ENCODE measurements around the gene CRISPLD2. TPM values are rescaled to one million over a fixed set of nuclear protein-coding genes. Genes with fewer than 3 reads are reported as not detected.

Gene CRISPLD2
- total and polyA plus RNA-seq, 12 donors, result 7.9 to 48.1 (median 15.2) TPM

DNA sequence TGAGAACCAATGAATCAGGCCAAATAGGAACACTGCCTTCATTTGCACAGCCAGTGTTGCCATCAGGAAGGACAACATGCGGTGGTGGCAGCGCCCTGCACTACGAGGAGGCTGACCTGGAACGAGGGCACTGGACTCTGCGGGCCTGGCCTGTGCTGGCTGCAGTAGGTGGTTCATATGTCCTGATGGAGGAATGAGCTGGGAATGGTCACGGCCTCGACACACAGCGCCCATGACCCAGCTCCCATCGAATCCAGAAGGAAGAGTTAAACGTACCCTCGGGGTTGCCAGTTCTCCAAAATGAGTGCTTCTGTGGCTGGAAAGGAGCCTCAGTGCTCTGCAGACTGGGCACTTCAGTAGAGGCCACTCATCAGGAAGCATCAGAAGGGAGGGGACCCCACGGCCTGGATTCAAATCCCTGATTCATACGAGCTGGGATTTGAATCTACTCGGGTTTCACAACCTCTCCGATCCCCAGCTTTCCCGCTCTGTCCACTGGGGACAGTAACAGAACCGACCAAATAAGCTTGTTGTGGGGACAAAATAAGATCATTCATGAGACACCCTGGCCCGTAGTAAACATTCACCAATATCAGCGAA is 106.1 kb downstream of the CRISPLD2 start:
- H3K4me3 ChIP-seq, result no peak overlapping the region
- H3K36me3 ChIP-seq, result no peaks in the 10 kb centered on the region
- H3K9me3 ChIP-seq, result no peaks in the 10 kb centered on the region
- H3K27me3 ChIP-seq, result no peaks in the 10 kb centered on the region
- peak overlapping the region in 4 of 10 donors; percentile 36 to 81 (median 77) for H3K27ac ChIP-seq
- DNase-seq, result no peak
- H3K4me1 ChIP-seq, result peaks cover 10 to 73% (median 59%) of the 10 kb centered on the region in 9 donors
- ATAC-seq, result no peak
- intact Hi-C loops (cut with DNase I), result loop anchor here in 7 of 10 donors (1.0 to 5.0 kb wide), 5 partner anchors 26 to 46 kb away; no protein-coding TSS in a partner anchor
- 85 to 89% methylated on average over 19 of the region's 19 CpGs for WGBS, 2 donors
- no peak for TF ChIP-seq CTCF (IDR thresholded peaks at IDR 0.05)

DNA sequence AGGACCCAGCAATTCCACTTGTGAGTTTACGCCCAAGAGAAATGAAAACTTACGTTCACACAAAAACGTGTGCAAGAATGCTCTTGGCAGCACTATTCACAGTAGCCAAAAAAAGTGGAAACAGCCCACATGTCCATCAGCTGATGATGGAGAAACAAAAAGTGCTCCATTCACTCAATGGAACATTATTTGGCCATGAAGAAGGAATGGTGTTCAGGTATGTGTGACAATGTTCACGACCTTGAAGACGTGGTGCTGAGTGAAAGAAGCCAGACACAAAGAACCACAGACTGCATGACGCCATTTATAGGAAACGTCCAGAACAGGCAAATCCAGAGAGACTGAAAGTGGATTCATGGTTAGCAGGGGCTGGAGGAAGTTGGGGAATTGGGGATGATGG is 106.7 kb downstream of the CRISPLD2 start:
- Histone ChIP-seq H3K9me3 (peaks cover 0 to 3% (median 0%) of the 10 kb centered on the region in 11 donors), H3K4me3 (no peak overlapping the region), H3K36me3 (no peaks in the 10 kb centered on the region), H3K27me3 (no peaks in the 10 kb centered on the region), H3K27ac (peak overlapping the region in 2 of 10 donors; percentile 36 to 80), H3K4me1 (peaks cover 10 to 73% (median 56%) of the 10 kb centered on the region in 9 donors)
- intact Hi-C loops (cut with DNase I), result loop anchor here in 4 of 10 donors (5.0 kb wide), 2 partner anchors 36 to 46 kb away; no protein-coding TSS in a partner anchor
- TF ChIP-seq CTCF (IDR thresholded peaks at IDR 0.05), result no peak
- no peak for DNase-seq
- no peak for ATAC-seq
- WGBS, 2 donors, result 39 to 42% methylated on average over 7 of the region's 7 CpGs

- peak overlapping the region in 9 of 10 donors; percentile 45 to 86 (median 71) for H3K27ac ChIP-seq
- 57 to 71% methylated on average over 32 to 34 of the region's 34 CpGs for WGBS, 2 donors
- H3K9me3 ChIP-seq, result peaks cover 0 to 3% (median 0%) of the 10 kb centered on the region in 11 donors
- ATAC-seq (peak in 4 of 8 donors; percentile 1 to 23 (median 11)), DNase-seq (peak in 1 of 2 donors; percentile 64)
- H3K4me1 ChIP-seq, result peaks cover 3 to 61% (median 41%) of the 10 kb centered on the region in 9 donors
- H3K4me3 ChIP-seq, result no peak overlapping the region
- H3K36me3 ChIP-seq, result no peaks in the 10 kb centered on the region
- no peak for TF ChIP-seq CTCF (IDR thresholded peaks at IDR 0.05)
- intact Hi-C loops (cut with DNase I), result loop anchor here in 4 of 10 donors (5.0 kb wide), 2 partner anchors 34 to 44 kb away; no protein-coding TSS in a partner anchor
- no peaks in the 10 kb centered on the region for H3K27me3 ChIP-seq
Observed at GRCh38 chr16:84927621-84928591, 108.1 kb downstream of the CRISPLD2 start.

Measured in heart right ventricle (tissue), 16 donors.